Renal cortex interstitium (tissue), 15 donors: ENCODE measurements around the gene DHRS2. TPM values are rescaled to one million over a fixed set of nuclear protein-coding genes. Genes with fewer than 3 reads are reported as not detected.
"Not testable (repeated sequence)": the region's sequence is repeated elsewhere in the genome, so short reads cannot be mapped to it uniquely, and the experiment has no call there.

Experiments used
- DNase-seq, 11 donors: peaks; one replicate each; pipeline ENCODE4 v3.0.0-alpha.2; 2013; ENCODE audit warnings: low read depth in 9 of 11, low spot score in 4 of 11; ENCODE audit errors: extremely low read depth in 1 of 11
- long read RNA-seq, 16 experiments: transcript quantifications; one replicate each; lab custom pipeline, GENCODE V29; 2026
- polyA plus RNA-seq, 3 donors: library from polyadenylated mRNA; unstranded; fragments of 120-200 nt; gene quantifications; one replicate each; pipeline ENCODE4 v1.2.1, GENCODE V29; 2013; ENCODE audit not compliant: insufficient read length in 3 of 3

DHRS2 gene, protein sequence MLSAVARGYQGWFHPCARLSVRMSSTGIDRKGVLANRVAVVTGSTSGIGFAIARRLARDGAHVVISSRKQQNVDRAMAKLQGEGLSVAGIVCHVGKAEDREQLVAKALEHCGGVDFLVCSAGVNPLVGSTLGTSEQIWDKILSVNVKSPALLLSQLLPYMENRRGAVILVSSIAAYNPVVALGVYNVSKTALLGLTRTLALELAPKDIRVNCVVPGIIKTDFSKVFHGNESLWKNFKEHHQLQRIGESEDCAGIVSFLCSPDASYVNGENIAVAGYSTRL
- polyA plus RNA-seq, result 10 to 100 TPM; 27.7 to 30.8 (median 28.3) TPM
- long read RNA-seq, donor 1, partial matches to known transcripts, result 0 of 3 reads
- long read RNA-seq, donor 1, other reads (novel, unspliced or antisense), result 0 of 3 reads
- long read RNA-seq, donor 2, transcript DHRS2-206 (1 exons, 2,595 nt), result major isoform, 5 of 5 reads
- long read RNA-seq, donor 2, partial matches to known transcripts, result 0 of 5 reads
- long read RNA-seq, donor 2, other reads (novel, unspliced or antisense), result 0 of 5 reads
- long read RNA-seq, donor 3, transcript DHRS2-206 (1 exons, 2,595 nt), result major isoform, 12 of 42 reads
- long read RNA-seq, donor 3, partial matches to known transcripts, result 6 of 42 reads
- long read RNA-seq, donor 3, other reads (novel, unspliced or antisense), result 22 of 42 reads
- long read RNA-seq, donor 4, partial matches to known transcripts, result 5 of 12 reads
- long read RNA-seq, donor 4, other reads (novel, unspliced or antisense), result 6 of 12 reads
- long read RNA-seq, donor 5, result 0 reads
- long read RNA-seq, donor 6, result 0 reads
- long read RNA-seq, donor 7, transcript DHRS2-206 (1 exons, 2,595 nt), result major isoform, 9 of 11 reads
- long read RNA-seq, donor 7, partial matches to known transcripts, result 0 of 11 reads
- long read RNA-seq, donor 7, other reads (novel, unspliced or antisense), result 0 of 11 reads
- long read RNA-seq, donor 8, result 0 reads
- long read RNA-seq, donor 9, transcript DHRS2-206 (1 exons, 2,595 nt), result major isoform, 5 of 12 reads
- long read RNA-seq, donor 9, partial matches to known transcripts, result 5 of 12 reads
- long read RNA-seq, donor 9, other reads (novel, unspliced or antisense), result 0 of 12 reads
- long read RNA-seq, donor 10, transcript DHRS2-206 (1 exons, 2,595 nt), result major isoform, 18 of 39 reads
- long read RNA-seq, donor 10, partial matches to known transcripts, result 14 of 39 reads
- long read RNA-seq, donor 10, other reads (novel, unspliced or antisense), result 7 of 39 reads
- long read RNA-seq, donor 11, result 0 reads
- long read RNA-seq, donor 12, transcript DHRS2-206 (1 exons, 2,595 nt), result major isoform, 11 of 11 reads
- long read RNA-seq, donor 12, partial matches to known transcripts, result 0 of 11 reads
- long read RNA-seq, donor 12, other reads (novel, unspliced or antisense), result 0 of 11 reads
- long read RNA-seq, donor 13, result 0 reads
- long read RNA-seq, donor 14, partial matches to known transcripts, result 0 of 2 reads
- long read RNA-seq, donor 14, other reads (novel, unspliced or antisense), result 0 of 2 reads
- long read RNA-seq, donor 15, partial matches to known transcripts, result 0 of 4 reads
- long read RNA-seq, donor 15, other reads (novel, unspliced or antisense), result 0 of 4 reads
- long read RNA-seq, donor 16, transcript DHRS2-206 (1 exons, 2,595 nt), result major isoform, 20 of 89 reads
- long read RNA-seq, donor 16, partial matches to known transcripts, result 17 of 89 reads
- long read RNA-seq, donor 16, other reads (novel, unspliced or antisense), result 50 of 89 reads

DNA sequence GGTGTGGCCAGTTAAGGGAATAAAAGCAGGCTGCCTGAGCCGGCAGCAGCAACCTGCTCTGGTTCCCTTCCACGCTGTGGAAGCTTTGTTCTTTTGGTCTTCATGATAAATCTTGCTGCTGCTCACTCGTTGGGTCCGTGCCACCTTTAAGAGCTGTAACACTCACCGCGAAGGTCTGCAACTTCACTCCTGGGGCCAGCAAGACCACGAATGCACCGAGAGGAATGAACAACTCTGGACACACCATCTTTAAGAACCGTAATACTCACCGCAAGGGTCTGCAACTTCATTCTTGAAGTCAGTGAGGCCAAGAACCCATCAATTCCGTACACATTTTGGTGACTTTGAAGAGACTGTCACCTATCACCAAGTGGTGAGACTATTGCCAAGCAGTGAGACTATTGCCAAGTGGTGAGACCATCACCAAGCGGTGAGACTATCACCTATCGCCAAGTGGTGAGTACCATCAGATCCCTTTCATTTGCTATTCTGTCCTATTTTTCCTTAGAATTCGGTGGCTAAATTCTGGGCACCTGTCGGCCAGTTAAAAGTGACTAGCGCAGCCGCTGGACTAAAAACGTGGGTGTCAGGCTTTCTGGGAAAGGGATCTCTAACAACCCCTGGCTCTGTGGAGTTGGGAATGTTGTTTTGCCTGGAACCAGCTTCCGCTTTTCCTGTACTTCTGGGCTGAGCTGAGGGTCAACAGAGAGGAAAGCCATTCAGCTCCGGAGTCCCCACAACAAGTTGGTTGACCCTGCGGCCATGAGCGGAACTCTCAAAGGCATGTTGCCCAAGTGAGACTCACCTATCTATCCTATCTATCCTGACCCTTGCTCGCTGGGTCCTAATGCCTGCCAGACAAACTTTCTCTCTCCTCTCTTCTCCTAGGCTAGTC, at the start of gene DHRS2:
TSS of gene DHRS2 (plus strand) at position 48 of the 895 bp plus-strand sequence. CDS start 2,501 bp downstream, outside the sequence.
- no peak for DNase-seq

DNA sequence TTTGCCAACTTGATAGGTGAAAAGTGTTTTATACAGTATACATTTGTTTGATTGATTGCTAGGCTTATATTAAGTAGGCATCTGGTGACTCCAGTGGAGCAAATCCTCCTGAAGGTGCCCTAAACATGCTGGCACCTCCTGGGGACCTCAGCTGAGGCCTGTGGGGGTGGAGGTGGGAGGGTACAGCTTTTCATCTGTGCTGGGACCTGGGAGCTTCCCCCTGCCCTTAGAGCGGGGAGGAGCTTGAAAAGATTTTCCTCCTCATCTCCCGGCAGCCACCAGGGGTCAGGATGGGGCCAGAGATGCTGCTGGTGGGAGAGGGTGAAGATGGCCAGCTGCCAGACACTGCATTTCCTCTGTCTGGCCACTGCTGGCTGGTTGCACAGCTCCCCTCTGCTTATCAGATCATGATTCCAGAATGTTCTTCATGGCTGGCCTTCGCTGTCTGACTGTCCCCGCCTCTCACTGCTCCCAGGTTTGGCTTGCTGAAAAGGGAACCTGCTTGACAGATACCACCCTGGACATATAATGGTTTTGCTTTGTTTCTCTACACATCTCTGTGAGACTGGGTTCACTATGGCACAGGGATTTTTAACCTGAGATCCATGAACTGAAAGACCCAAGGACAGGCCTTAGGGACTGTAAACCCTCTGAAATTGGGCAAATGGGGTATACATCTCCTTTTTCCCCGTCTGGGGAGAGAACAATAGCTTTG, 47.1 kb upstream of the DHRS2 start:
- DNase-seq, result peak; percentile 74 to 91 (median 85)

DNA sequence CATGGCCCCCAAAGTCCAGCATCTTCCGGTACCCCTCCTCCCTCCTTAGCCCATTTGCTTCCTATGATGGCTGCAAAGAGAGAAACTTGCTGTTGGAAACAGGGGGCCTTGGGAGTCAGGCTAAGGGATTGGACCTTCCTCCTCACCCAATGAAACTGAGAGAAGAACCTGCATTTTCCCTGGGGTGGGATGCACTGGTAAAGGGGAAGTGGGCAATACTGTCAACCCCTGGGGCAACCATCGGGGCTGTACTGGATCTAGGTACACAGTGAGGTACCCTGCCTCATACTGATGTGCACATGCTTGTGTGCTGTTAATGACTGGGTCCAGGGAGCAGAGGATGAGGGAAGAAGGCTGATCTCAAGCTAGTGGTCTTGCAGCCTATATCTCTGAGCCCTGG, 46.6 kb upstream of the DHRS2 start:
- DNase-seq, result no peak

DNA sequence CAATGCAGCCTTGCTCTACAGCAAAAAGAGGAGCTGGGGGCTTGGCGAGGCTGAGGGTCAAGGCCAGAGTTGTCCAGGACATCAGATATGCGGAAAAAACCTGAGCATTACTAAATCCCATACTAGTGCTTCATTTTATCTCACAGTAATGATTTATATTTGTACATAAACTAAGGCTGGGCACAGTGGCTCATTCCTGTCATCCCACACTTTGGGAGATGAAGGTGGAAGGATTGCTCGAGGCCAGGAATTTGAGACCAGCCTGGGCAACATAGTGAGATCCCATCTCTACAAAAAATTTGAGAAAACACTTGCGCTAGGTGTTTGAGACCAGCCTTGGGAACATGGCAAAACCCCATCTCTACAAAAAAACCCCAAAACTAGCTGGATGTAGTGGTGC, 46.0 kb upstream of the DHRS2 start:
- no peak for DNase-seq

DNA sequence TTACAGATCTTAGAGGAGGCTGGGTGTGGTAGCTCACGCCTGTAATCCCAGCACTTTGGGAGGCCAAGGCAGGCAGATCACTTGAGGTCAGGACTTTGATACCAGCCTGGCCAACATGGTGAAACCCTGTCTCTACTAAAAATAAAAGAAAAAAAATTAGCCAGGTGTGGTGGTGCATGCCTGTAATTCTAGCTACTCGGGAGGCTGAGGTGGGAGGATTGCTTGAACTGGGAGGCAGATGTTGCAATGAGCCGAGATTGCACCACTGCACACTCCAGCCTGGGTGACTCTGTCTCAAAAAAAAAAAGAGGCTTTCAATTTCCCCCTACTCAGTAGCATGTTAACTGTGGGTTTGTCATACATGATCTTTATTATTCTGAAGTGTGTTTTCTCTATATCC, 42.0 kb upstream of the DHRS2 start:
- DNase-seq, result not testable (repeated sequence)

DNA sequence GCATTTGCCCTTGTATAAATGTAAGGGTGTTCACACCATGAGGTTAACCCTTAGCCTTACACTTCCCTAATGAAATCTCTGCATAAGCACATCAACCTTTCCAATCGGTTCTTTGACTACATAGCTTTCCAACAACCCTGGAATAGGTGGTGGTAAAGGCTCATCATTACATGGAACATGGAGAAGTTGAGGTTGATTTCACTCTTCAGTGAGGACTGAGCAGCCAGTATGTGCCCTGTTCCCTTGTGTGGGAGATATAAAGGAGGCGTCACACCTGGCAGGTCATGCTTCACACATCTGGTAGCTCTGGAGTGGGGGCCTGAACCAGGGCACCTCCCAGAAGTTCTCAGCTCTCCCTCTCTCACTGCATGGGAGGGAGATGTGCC, 35.8 kb upstream of the DHRS2 start:
- DNase-seq, result no peak

DNA sequence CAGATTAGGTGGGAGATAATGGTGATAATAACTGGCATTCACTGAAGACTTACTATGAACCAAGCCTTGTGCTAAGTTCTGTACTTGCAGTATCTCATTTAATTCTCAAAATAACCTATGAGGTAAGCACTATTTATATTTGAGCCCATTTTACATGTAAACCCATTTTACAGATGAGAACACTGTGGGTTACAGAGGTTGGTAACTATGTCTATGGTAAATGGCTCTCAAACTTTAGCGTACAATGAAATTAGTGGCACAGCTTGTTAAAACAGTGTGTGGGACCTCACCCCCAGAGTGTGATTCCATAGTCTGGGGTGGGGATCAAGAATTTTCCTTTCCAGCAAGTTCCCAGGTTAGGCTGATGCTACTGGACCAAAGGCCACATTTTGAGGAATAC, 35.4 kb upstream of the DHRS2 start:
- DNase-seq, result no peak

DNA sequence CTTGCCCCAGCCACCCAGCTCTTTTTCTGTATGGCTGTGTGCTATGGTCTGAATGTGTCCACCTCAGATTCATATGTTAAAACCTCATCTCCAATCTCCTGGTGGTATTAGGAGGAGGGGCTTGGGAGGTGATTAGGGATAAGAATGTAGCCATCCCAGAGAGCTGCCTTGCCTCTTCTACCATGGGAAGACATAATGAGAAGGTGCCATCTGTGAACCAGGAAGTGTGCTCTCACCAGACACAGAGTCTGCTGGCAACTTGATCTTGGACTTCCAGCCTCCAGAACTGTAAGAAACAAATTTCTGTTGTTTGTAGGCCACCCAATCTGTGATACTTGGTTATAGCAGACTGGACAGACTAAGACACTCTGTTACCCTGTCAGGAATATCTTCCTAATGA, 34.7 kb upstream of the DHRS2 start:
- no peak for DNase-seq

DNA sequence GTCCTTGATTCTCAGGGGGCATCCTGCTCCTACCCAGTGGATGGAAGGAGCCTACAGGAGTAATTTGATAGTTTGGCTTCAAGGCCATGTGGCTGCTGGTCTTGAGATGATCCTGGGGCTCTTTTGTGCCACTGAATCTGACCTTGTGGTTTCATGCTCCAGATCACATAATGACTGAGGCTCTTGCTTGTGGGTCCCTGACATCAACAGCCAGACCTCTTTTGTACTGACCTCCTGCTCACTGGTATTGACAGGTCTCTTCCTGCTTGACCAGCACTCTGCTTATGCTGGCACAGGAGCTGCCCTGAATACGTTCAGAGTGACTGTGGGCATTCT, 34.4 kb upstream of the DHRS2 start:
- DNase-seq, result no peak

DNA sequence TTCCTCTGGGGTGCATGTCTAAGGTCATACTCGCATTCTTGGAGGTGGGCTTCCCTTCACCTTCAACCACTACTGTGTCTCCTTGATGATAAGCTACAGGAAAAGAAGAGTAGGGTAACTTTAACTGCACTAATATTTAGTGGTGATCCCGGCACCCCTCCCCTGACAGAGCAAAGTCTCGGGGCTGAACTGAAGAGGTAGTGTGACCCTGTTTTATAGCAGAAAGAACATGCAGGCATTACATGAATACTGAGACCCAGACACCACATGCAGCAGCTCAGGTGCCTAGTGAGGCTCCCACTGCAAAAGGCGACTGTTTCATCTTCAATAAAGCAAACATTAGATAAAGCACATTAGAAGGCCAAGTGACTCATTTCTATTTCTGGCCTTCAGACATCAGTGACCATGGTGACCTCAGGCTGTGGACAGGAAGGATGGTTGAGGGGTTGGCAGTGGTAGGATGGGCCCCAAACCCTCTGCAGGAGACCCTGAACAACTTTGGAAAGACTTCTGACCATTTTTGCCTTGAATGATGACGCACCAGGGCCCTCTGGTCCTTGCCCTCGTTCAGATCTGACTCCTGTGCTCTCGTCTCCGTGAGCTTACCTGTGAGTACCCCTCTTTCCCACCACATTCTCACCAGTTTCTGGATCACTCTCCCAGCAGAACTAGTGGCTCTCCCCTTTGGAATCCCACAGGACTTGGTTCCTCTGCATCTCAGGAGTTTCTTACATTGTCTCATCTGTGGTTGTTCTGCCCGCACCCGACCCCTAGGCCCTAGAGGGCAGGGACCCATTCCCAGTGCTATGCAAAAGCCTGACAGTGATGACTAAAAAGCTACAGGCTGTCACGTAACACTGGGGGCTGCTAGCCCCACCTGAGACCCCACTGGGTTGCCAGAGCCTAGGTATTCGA, 33.7 kb upstream of the DHRS2 start:
- no peak for DNase-seq

DNA sequence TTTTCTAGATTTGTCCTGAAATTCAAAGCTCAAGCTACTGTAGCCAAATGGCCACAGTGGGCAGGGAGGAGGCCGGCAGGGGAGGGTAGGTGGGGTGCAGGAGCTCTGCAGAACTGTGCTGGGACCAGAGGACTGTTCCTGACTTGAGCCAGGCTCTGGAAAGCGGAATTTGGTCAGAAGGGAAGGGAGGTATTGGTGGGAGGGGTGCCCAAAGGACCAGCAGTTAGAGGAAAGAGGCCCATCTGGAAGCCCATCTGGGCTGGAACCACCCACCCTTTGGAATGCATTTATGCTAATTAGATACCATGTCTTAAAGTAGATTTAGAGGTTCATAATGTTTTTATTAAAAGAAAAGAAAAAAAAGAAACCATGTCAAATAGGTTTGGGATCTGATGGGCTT, 33.1 kb upstream of the DHRS2 start:
- DNase-seq, result no peak

DNA sequence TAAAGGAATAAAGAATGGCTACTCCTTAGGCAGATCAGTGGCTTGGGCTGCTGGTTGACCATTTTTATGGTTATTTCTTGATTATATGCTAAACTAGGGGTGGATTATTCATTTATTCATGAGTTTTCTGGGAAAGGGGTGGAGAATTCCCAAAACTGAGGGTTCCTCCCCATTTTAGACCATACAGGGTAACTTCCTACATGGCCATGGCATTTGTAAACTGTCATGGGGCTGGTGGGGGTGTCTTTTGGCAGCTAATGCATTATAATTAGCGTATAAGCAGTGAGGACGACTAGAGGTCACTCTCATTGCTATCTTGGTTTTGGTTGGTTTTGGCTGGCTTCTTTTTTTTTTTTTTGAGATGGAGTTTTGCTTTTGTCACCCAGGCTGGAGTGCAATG, 32.0 kb upstream of the DHRS2 start:
- DNase-seq, result no peak

DNA sequence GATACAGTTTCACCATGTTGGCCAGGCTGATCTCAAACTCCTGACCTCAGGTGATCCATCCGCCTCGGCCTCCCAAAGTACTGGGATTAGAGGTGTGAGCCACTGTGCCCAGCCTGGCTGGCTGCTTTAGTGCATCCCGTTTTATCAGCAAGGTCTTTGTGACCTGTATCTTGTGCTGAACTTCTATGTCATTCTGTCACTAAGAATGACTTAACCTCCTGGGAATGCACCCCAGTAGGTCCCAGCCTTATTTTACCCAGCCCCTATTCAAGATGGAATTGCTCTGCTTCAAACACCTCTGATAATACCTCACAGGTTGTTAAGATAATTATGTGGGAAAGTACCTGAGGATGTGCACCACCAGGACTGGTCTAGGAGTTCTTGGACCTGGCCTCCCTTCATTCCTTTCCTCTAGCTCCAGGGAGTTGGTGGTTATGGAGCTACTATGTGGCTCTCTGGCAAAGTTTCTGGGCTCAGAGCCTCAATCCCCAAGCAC, 31.4 kb upstream of the DHRS2 start:
- DNase-seq, result no peak

DNA sequence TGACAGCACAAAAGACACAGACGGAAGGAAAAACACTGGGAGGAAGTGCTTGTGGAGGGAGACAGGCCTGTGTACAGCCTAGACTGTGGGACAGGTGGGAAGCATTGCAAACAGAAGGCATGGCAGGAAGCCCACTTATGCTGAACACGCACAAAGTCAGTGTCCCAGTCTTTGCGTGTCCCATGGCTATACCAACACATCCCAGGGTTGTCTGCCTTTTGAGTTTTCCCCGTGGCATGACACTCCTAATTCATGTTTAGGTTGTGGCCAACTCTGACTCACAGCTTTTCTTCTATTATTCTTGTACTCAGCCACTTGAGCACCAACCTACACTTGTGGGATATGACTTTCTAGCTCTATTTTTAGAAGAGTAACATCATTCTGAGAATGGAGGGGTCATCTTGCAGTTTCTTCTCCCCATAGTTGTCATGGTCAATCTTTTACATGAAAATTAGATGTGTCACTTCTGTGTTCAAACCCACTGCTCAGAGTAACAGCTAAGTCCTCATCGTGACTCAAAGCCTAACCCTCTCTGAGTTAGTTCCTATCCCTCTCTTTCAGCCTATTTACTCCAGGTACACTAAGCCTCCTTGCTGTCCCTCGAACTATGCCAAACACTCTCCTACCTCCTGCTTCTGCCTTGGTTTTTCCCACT, 30.1 kb upstream of the DHRS2 start:
- DNase-seq, result no peak

DNA sequence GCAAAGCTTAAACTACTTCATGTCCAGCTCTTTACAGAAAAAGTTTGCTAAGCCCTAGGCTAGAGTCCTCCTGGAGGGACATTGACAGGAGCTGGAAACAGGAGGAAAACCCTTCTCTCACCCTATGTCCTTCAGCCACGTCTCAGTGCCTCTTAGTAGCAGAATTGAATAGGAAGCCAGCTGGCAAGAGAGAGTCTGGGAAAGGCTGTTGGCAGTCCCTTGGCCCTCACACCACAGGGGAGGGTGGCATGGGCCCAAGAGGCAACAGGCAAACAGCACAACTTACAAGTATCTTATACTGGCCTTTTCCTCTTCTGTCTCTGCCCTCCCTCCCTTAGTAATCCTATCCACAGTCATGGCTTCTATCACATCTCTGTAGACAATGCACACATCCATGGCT, 27.7 kb upstream of the DHRS2 start:
- no peak for DNase-seq
